IMR-90 (cell line): ENCODE results near the gene TRMT2B.

ENCODE experiments used
- BHLHE40 ChIP-seq: fragments of 150-350 bp; IDR thresholded peaks from 2 replicates; pipeline ENCODE4 v1.6.1; 2016; ENCODE audit warnings: mild to moderate bottlenecking, low read depth, low read length
- CTCF ChIP-seq: conservative IDR thresholded peaks from 2 replicates; pipeline ENCODE4 v1.5.1; 2012; ENCODE audit warnings: mild to moderate bottlenecking, low read depth, low read length, improper control_type of control experiment
- ELK1 ChIP-seq: fragments of 150-350 bp; IDR thresholded peaks from 2 replicates; pipeline ENCODE4 v1.6.1; 2016; ENCODE audit warnings: low read depth, mild to moderate bottlenecking, low read length, moderate library complexity, borderline replicate concordance
- FOS ChIP-seq: fragments of 150-350 bp; IDR thresholded peaks from 2 replicates; pipeline ENCODE4 v1.6.1; 2016; ENCODE audit warnings: low read depth, low read length
- MAFK ChIP-seq: IDR thresholded peaks from 2 replicates; pipeline ENCODE4 v1.6.1; 2012; ENCODE audit warnings: low read depth, low read length, improper control_type of control experiment
- MXI1 ChIP-seq: IDR thresholded peaks from 2 replicates; pipeline ENCODE4 v1.6.1; 2012; ENCODE audit warnings: low read depth, mild to moderate bottlenecking, low read length, moderate library complexity, borderline replicate concordance
- NFE2L2 ChIP-seq: fragments of 150-350 bp; IDR thresholded peaks from 2 replicates; pipeline ENCODE4 v1.6.1; 2016; ENCODE audit warnings: low read depth, mild to moderate bottlenecking, low read length
- POLR2A ChIP-seq: IDR thresholded peaks from 2 replicates; pipeline ENCODE4 v1.6.1; 2012; ENCODE audit warnings: mild to moderate bottlenecking, low read depth, low read length
- RAD21 ChIP-seq: IDR thresholded peaks from 2 replicates; pipeline ENCODE4 v1.6.1; 2012; ENCODE audit warnings: low read length, improper control_type of control experiment
- RCOR1 ChIP-seq: IDR thresholded peaks from 2 replicates; pipeline ENCODE4 v1.6.1; 2012; ENCODE audit warnings: mild to moderate bottlenecking, low read length, improper control_type of control experiment; ENCODE audit not compliant: insufficient replicate concordance
- RFX5 ChIP-seq: IDR thresholded peaks from 2 replicates; pipeline ENCODE4 v1.8.0; 2012; ENCODE audit warnings: low read depth, mild to moderate bottlenecking, low read length, moderate library complexity

- TF ChIP-seq CTCF: no peak
- no peak for TF ChIP-seq RAD21
- TF ChIP-seq POLR2A: no peak
- no peak for TF ChIP-seq MAFK
- no peak for TF ChIP-seq FOS
- no peak for TF ChIP-seq RFX5
- no peak for TF ChIP-seq MXI1
- TF ChIP-seq ELK1: no peak
- TF ChIP-seq RCOR1: no peak
- TF ChIP-seq NFE2L2: no peak
- no peak for TF ChIP-seq BHLHE40
These were observed 5.3 kb upstream of the TRMT2B start for GRCh38 chrX:101057093-101057714.
